A549 (cell line): Measurements from ENCODE around the gene TUBGCP6. TPM values are rescaled to one million over a fixed set of nuclear protein-coding genes. Genes with fewer than 3 reads are reported as not detected.

ENCODE experiments used
- ATAC-seq, 2 experiments: fragments of 200-7000 bp in 1 of 2; fragments of >200 bp in 1 of 2; cut with Nextera tagmentation in 1 of 2; cut with Tn5 transposase in 1 of 2; 3 replicates each; pipeline versions ENCODE4 v1.8.0 to v1.9.1; 2018 to 2020; ENCODE audit warnings: mild to moderate bottlenecking in 1 of 2, moderate library complexity in 1 of 2
- CTCF ChIA-PET: fragments of 300-600 bp; sonication (Branson Sonifier 250); formaldehyde crosslinking; extraction: SDS; loops from one replicate; lab custom pipeline; 2021; ENCODE audit warnings: antibody characterized with exemption, inconsistent platforms; lab: Yijun Ruan, JAX
- POLR2A ChIA-PET: fragments of 350-600 bp; formaldehyde crosslinking; extraction: SDS; loops from one replicate; lab custom pipeline; 2021; ENCODE audit warnings: antibody characterized with exemption, inconsistent platforms; lab: Yijun Ruan, JAX
- DNase-seq, 2 experiments: peaks; one replicate each; pipeline versions ENCODE4 v3.0.0 to v3.0.0-alpha.2; 2011 to 2016; ENCODE audit warnings: low read depth in 1 of 2, low spot score in 1 of 2
- FAIRE-seq: peaks from 2 replicates; lab custom pipeline; 2011; peaks lifted over from hg19 to GRCh38; lab: Jason Lieb, UNC
- H3K27ac ChIP-seq, 2 experiments: fragments of >200 bp; sonication (Bioruptor Twin); formaldehyde crosslinking; 3 replicates each; pipeline ENCODE4 v1.5.1; 2016 to 2017
- H3K4me1 ChIP-seq: fragments of >200 bp; sonication (Bioruptor Twin); formaldehyde crosslinking; 3 replicates; pipeline ENCODE4 v1.6.1; 2016
- H3K4me2 ChIP-seq: fragments of >200 bp; sonication (Bioruptor Twin); formaldehyde crosslinking; 3 replicates; pipeline ENCODE4 v1.6.1; 2016
- H3K4me3 ChIP-seq: fragments of >200 bp; sonication (Bioruptor Twin); formaldehyde crosslinking; 3 replicates; pipeline ENCODE4 v1.5.1; 2016
- H3K9me3 ChIP-seq: fragments of >200 bp; sonication (Bioruptor Twin); formaldehyde crosslinking; 3 replicates; pipeline ENCODE4 v1.6.1; 2016
- CBX8 ChIP-seq: fragments of 200-600 bp; sonication (generic); IDR thresholded peaks from 2 replicates; pipeline ENCODE4 v1.6.1; 2016
- FOSB ChIP-seq: fragments of 250-450 bp; sonication (Bioruptor Pico); IDR thresholded peaks from 2 replicates; pipeline ENCODE4 v1.5.0; 2020; ENCODE audit warnings: mild to moderate bottlenecking, moderate library complexity
- GATA3 ChIP-seq: IDR thresholded peaks from 2 replicates; pipeline ENCODE4 v1.6.1; 2012; ENCODE audit warnings: borderline replicate concordance
- JUN ChIP-seq, 2 experiments: fragments of >200 bp; sonication (Bioruptor Twin); formaldehyde crosslinking; IDR thresholded peaks; 2 replicates in 1 of 2; 3 replicates in 1 of 2; pipeline ENCODE4 v1.6.1; 2016 to 2017
- KDM5A ChIP-seq: fragments of 200-600 bp; sonication (generic); IDR thresholded peaks from 2 replicates; pipeline ENCODE4 v1.6.1; 2016; ENCODE audit warnings: antibody characterized with exemption, mild to moderate bottlenecking
- MAFK ChIP-seq: fragments of 450-650 bp; IDR thresholded peaks from 2 replicates; pipeline ENCODE4 v1.6.1; 2014; ENCODE audit not compliant: partially characterized antibody
- NFE2L2 ChIP-seq: fragments of 150-350 bp; conservative IDR thresholded peaks from 2 replicates; pipeline ENCODE4 v1.6.1; 2014; ENCODE audit warnings: low read length
- NPAS2 ChIP-seq: fragments of 250-450 bp; sonication (Bioruptor Pico); IDR thresholded peaks from 2 replicates; pipeline ENCODE4 v1.8.0; 2022; ENCODE audit warnings: mild to moderate bottlenecking, moderate library complexity, borderline replicate concordance
- PHF8 ChIP-seq: fragments of 200-600 bp; sonication (generic); IDR thresholded peaks from 2 replicates; pipeline ENCODE4 v1.6.1; 2016; ENCODE audit warnings: low read depth, mild to moderate bottlenecking, antibody characterized with exemption, moderate library complexity, borderline replicate concordance
- POLR2A ChIP-seq: IDR thresholded peaks from 2 replicates; pipeline ENCODE4 v1.6.1; 2012; ENCODE audit warnings: mild to moderate bottlenecking, low read length
- RARB ChIP-seq: fragments of 250-450 bp; sonication (Bioruptor Pico); IDR thresholded peaks from 2 replicates; pipeline ENCODE4 v1.8.0; 2021; ENCODE audit warnings: mild to moderate bottlenecking, moderate library complexity
- SMC3 ChIP-seq: fragments of >200 bp; sonication (Bioruptor Twin); formaldehyde crosslinking; IDR thresholded peaks from 3 replicates; pipeline ENCODE4 v1.6.1; 2018; ENCODE audit warnings: inconsistent platforms
- TFCP2L1 ChIP-seq: fragments of 250-450 bp; sonication (Bioruptor Pico); IDR thresholded peaks from 2 replicates; pipeline ENCODE4 v1.5.0; 2021; ENCODE audit warnings: mild to moderate bottlenecking
- ZSCAN20 ChIP-seq: fragments of 250-450 bp; sonication (Bioruptor Pico); IDR thresholded peaks from 2 replicates; pipeline ENCODE4 v1.8.0; 2022; ENCODE audit warnings: mild to moderate bottlenecking, moderate library complexity
- WGBS: methylation state at CpG from one replicate; pipeline ENCODE4 v1.1.6; 2017; ENCODE audit errors: missing lambda C conversion rate; 5-methylcytosine and 5-hydroxymethylcytosine counted together
- polyA plus RNA-seq, 4 experiments: library from polyadenylated mRNA; depleted of rRNA in 3 of 4; stranded (reverse); fragments of >200 nt; fragmentation: RNase III in 1 of 4; extraction: RNeasy Plus Mini Kit Qiagen cat#74134 plus additional on column Dnase treatment in 1 of 4; gene quantifications; 2 replicates in 3 of 4; 3 replicates in 1 of 4; pipeline ENCODE4 v1.2.3, GENCODE V29; 2011 to 2017
- TF ChIP-seq, protein P1 (sequence below): fragments of >200 bp; sonication (Bioruptor Twin); formaldehyde crosslinking; IDR thresholded peaks from 3 replicates; pipeline ENCODE4 v1.5.1; 2016
- TF ChIP-seq, protein P2 (sequence below): fragments of 250-450 bp; sonication (Bioruptor Pico); IDR thresholded peaks from 2 replicates; pipeline ENCODE4 v1.5.0; 2020; ENCODE audit warnings: low read depth, mild to moderate bottlenecking, moderate library complexity
- TF ChIP-seq, protein P3 (sequence below): IDR thresholded peaks from 2 replicates; pipeline ENCODE4 v1.6.1; 2012
- TF ChIP-seq, protein P4 (sequence below): IDR thresholded peaks from 2 replicates; pipeline ENCODE4 v1.6.1; 2012; ENCODE audit warnings: low read depth, borderline replicate concordance
- TF ChIP-seq, protein P5 (sequence below): IDR thresholded peaks from 2 replicates; pipeline ENCODE4 v1.6.1; 2012

Gene TUBGCP6
- polyA plus RNA-seq, 2 of the 4 experiments (the other 2 are of a cell fraction): 6.5 to 14.2 TPM

DNA sequence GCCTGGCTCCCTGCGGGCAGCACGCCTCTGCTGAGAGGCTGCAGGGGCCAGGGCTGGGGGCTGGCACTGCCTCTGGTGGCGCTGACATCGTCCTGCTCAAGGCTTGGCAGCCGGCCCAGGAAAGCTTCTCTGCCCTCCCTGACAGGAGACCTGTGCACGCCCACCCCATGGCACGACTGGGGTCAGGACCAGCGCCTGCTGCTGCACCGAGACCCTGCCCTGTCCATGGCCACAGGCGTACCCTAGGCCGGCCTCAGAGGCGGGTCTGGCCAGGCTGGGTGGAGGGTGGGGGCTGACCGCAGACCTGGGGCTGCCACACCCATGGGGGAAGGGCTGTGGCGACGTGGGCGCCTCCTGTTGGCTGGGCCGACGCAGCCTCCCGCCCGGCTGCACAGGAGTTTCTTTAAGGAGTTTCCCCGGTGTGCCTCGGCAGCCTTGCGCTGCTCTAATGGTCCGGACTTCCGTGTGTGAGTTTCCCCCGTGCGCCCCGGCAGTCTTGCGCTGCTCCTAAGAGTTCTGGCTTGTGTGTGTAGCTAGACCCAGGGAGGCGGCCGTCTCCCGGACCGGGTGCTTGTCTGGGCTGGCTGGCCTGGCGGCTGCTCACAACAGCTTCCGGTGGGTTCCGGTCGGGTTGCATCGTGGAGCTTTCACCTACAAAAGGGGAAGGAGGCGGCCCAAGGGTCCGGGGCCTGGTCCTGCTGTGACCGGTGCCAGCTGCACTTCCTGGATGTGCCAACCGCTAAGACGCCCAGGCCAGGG lies 54.5 kb downstream of the TUBGCP6 start:
- WGBS: no CpG with 5 or more reads among the region's 43 CpGs
- Histone ChIP-seq H3K9me3 (no peaks in the 10 kb centered on the region), H3K4me3 (peak overlapping the region; percentile 56), H3K27ac (peak overlapping the region; percentile 79 to 93)
- POLR2A ChIA-PET: interaction anchor here (0.9 kb wide), 1 partner anchor 335 kb away, joined by 3 read pairs; the partner anchor contains the start of gene SCO2
- CTCF ChIA-PET: interaction anchor here (0.7 to 3.3 kb wide), 8 partner anchors 9 to 134 kb away, joined by 3 to 15 read pairs (median 4); no protein-coding TSS in a partner anchor
- peak; percentile 68 to 74 for DNase-seq
- FAIRE-seq: no peak
- peak; percentile 76 to 83 for ATAC-seq
- TF ChIP-seq, protein P1, sequence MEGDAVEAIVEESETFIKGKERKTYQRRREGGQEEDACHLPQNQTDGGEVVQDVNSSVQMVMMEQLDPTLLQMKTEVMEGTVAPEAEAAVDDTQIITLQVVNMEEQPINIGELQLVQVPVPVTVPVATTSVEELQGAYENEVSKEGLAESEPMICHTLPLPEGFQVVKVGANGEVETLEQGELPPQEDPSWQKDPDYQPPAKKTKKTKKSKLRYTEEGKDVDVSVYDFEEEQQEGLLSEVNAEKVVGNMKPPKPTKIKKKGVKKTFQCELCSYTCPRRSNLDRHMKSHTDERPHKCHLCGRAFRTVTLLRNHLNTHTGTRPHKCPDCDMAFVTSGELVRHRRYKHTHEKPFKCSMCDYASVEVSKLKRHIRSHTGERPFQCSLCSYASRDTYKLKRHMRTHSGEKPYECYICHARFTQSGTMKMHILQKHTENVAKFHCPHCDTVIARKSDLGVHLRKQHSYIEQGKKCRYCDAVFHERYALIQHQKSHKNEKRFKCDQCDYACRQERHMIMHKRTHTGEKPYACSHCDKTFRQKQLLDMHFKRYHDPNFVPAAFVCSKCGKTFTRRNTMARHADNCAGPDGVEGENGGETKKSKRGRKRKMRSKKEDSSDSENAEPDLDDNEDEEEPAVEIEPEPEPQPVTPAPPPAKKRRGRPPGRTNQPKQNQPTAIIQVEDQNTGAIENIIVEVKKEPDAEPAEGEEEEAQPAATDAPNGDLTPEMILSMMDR: peak; percentile 36; the same call in 2 of the 3 replicates
- TF ChIP-seq MAFK (no peak), NPAS2 (CRISPR knock-in tag) (no peak), RARB (no peak), SMC3 (0 out of 3 replicates have a peak, but pooled peaks have one; percentile 13), JUN (IDR thresholded peaks at IDR 0.05) (peak in 1 of 2 experiments; percentile 45; a peak in 1 of 5 replicates), POLR2A (peak; percentile 31; the same call in 1 of the 2 replicates), TFCP2L1 (no peak), FOSB (no peak)
- TF ChIP-seq, protein P2, sequence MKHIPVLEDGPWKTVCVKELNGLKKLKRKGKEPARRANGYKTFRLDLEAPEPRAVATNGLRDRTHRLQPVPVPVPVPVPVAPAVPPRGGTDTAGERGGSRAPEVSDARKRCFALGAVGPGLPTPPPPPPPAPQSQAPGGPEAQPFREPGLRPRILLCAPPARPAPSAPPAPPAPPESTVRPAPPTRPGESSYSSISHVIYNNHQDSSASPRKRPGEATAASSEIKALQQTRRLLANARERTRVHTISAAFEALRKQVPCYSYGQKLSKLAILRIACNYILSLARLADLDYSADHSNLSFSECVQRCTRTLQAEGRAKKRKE (CRISPR knock-in tag): no peak
- TF ChIP-seq, protein P3, sequence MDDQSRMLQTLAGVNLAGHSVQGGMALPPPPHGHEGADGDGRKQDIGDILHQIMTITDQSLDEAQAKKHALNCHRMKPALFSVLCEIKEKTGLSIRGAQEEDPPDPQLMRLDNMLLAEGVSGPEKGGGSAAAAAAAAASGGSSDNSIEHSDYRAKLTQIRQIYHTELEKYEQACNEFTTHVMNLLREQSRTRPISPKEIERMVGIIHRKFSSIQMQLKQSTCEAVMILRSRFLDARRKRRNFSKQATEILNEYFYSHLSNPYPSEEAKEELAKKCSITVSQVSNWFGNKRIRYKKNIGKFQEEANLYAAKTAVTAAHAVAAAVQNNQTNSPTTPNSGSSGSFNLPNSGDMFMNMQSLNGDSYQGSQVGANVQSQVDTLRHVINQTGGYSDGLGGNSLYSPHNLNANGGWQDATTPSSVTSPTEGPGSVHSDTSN: peak; percentile 49; the same call in 1 of the 2 replicates
- TF ChIP-seq, protein P4, sequence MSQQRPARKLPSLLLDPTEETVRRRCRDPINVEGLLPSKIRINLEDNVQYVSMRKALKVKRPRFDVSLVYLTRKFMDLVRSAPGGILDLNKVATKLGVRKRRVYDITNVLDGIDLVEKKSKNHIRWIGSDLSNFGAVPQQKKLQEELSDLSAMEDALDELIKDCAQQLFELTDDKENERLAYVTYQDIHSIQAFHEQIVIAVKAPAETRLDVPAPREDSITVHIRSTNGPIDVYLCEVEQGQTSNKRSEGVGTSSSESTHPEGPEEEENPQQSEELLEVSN: 0 out of 2 replicates have a peak, but pooled peaks have one; percentile 44
- TF ChIP-seq, protein P5, sequence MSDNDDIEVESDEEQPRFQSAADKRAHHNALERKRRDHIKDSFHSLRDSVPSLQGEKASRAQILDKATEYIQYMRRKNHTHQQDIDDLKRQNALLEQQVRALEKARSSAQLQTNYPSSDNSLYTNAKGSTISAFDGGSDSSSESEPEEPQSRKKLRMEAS: peak; percentile 51; the same call in 1 of the 2 replicates
- TF ChIP-seq, all 56 proteins: peak for 7
- peaks cover 25% of the 10 kb centered on the region for H3K4me1 ChIP-seq
- H3K4me2 ChIP-seq: peak overlapping the region; percentile 94

DNA sequence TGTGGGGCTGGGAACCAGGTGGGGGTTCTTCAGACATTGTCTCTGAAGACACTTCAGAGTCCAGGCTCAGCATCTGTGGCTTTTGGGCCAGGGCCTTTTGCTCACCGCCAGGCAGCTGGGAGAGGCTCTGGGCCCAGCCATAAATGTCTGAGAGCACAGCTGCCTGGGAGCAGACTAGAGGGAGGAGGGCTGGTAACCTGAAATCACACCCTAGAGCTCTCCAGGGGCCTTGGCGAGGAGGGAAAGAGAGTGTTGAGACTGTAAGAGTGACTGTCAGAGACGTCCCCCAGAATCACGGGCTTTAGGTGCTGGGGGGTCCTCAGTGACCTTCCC lies 55.0 kb downstream of the TUBGCP6 start:
- Histone ChIP-seq H3K9me3 (no peaks in the 10 kb centered on the region), H3K4me1 (peaks cover 25% of the 10 kb centered on the region), H3K4me3 (peak overlapping the region; percentile 56; the same call in 2 of the 3 replicates), H3K27ac (peak overlapping the region; percentile 79 to 93), H3K4me2 (peak overlapping the region; percentile 94)
- ChIA-PET POLR2A (no interaction called here), CTCF (interaction anchor here (0.9 to 3.3 kb wide), 6 partner anchors 16 to 133 kb away, joined by 3 to 15 read pairs (median 8); no protein-coding TSS in a partner anchor)
- WGBS: 53% methylated on average over 2 of the region's 4 CpGs
- TF ChIP-seq, protein P3: no peak
- TF ChIP-seq PHF8: no peak
- TF ChIP-seq, protein P1: no peak
- TF ChIP-seq KDM5A: no peak
- no peak for TF ChIP-seq CBX8
- TF ChIP-seq GATA3: no peak
- no peak for TF ChIP-seq NFE2L2
- TF ChIP-seq SMC3: no peak
- TF ChIP-seq ZSCAN20: no peak
- no peak for TF ChIP-seq FOSB
- TF ChIP-seq, protein P2 (CRISPR knock-in tag): no peak
- FAIRE-seq (no peak), DNase-seq (no peak), ATAC-seq (peak; percentile 41 to 58; a peak in 5 of 6 replicates)
